Measurements from ENCODE around the gene MPDU1.
A peak's percentile ranks its signal among the peaks of the same experiment; 100 is the strongest.

The MPDU1 gene

DNA sequence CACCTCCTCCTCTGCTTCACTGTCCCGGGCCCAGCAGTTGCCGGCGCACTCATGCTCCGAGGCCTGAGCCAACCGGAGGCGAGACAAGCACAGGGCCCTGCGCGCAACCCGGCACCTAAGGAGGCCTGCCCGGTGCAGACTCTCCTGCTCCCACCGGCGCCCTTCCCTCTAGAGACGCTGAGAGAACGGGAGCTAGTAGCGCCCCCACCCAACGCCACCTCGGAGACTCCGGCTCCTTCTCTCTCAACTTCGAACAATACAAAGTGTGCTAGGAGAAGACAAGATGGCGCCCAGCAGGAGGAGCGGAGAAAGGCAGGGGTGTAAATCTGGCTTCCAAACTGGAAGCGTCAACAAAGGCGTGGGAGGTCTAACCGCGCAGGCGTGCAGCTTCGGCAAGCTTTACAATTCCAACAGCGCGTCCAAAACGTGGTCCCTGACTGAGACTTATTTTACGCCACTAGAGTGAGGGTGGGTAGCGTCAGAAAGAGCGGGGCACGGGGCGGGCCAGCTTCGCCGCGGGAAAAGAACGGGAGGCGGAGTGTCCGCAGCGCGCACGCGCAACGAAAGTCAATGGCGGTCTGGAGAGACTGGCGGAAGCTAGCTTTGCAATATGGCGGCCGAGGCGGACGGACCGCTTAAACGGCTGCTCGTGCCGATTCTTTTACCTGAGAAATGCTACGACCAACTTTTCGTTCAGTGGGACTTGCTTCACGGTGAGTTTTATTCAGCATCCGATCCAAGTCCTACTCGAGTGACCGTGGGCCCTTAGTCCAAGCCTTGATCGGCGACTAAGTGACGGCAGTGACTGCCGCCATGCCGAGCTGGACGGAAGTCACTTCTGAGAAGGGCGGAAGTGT lies at the start of gene MPDU1:
Gene MPDU1 (plus strand): TSS at position 600 of the 857 bp plus-strand sequence. CDS start 11 bp downstream, at position 611.
- DNase-seq (ENCODE audit: low spot score) = peak; percentile 88

- DNase-seq (ENCODE audit: low spot score) = no peak
Observed at GRCh38 chr17:7538050-7538449, 45.6 kb upstream of the MPDU1 start.

- no peak for DNase-seq (ENCODE audit: low spot score)
Observed at GRCh38 chr17:7538891-7539545, 44.6 kb upstream of the MPDU1 start.

GRCh38 chr17:7541074-7541621 lies 42.5 kb upstream of the MPDU1 start:
- DNase-seq (ENCODE audit: low spot score) = no peak

GRCh38 chr17:7544911-7545310 lies 38.7 kb upstream of the MPDU1 start:
- DNase-seq (ENCODE audit: low spot score) = no peak

DNA sequence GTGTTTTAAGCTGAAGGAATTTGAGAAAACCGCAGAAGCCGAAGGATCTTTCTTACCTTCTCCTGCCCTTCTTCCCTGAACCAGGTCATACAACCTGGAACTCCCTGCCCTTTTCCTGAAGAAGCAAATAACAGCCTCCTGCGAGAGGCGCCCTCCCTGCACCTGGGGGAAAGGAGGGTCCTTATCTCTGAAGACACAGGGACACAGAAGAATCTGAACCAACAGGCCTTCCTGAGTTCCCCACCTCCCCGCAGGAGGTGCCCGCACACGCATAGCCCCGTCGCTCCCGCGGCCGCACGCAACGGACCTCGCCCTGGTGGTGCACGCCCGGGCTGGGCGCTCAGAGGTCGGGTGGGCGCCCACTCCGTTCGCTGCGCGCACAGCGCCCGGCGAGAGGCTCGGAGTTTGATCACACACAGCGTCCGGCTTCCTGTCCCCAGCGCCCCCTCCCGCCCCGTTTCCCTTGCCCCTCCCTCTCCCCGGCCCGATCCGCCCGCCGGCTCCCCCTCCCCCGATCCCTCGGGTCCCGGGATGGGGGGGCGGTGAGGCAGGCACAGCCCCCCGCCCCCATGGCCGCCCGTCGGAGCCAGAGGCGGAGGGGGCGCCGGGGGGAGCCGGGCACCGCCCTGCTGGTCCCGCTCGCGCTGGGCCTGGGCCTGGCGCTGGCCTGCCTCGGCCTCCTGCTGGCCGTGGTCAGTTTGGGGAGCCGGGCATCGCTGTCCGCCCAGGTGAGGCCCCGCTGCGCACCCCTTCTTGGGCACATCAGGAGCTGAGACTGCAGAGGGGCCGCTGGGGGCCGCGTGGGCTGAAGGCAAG lies 34.9 kb upstream of the MPDU1 start, which contains the start of gene TNFSF12:
Gene TNFSF12 (plus strand): TSS at position 474 of the 816 bp plus-strand sequence. CDS start 96 bp downstream, at position 570.
- no peak for DNase-seq (ENCODE audit: low spot score)

DNA sequence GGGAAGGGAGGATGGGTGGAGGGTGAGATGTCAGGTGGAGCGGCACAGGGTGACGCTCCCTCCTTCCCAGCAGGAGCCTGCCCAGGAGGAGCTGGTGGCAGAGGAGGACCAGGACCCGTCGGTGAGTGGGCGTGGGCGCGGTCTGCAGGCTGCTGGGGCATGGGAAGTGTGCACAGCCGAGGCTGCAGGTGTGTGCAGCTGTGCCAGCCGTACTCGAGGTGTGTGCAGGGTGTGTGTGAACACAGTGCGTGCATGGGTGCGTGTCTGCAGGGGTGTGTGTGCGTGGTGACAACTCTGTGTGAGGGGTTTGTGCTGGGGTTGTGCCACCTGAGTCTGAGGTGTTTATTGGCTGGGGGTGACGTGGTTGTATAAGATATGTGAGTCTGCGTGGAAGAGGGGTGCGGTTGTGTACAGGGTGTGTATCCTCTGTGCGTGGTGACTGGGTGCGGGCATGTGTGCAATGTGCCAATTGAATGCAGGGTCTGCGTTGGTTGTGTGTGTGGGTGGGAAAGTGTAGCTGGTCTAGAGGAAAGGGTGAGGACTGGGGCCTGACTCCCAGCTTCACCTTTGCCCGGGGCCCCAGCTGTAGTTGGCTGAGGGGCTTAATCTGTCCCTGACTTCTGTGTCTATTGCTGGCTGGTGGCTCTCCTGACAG lies 34.1 kb upstream of the MPDU1 start:
- no peak for DNase-seq (ENCODE audit: low spot score)

- no peak for DNase-seq (ENCODE audit: low spot score)
Observed at GRCh38 chr17:7550344-7550743, 33.3 kb upstream of the MPDU1 start.

GRCh38 chr17:7551396-7551795 lies 32.3 kb upstream of the MPDU1 start:
- no peak for DNase-seq (ENCODE audit: low spot score)

DNA sequence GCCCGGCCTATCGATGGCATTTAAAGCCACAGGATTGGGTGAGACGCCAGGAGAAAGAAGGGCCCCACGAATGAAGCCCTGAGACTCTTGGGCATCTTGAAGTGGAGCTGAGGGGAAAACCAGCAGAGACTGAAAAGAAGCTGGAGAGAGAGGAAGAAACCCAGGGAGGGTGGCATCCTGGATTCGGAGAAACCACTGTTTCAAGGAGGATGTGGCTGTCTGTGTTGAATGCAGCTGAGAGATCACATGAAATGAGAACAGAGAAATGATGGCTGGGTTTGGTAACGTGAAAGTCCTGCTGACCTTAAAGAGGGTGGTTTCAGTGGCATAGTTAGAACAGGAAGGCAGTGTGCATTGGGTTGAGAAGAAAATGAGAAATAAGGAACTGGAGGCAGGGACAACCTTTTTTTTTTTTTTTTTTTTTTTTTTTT lies 31.0 kb upstream of the MPDU1 start:
- no peak for DNase-seq (ENCODE audit: low spot score)

DNA sequence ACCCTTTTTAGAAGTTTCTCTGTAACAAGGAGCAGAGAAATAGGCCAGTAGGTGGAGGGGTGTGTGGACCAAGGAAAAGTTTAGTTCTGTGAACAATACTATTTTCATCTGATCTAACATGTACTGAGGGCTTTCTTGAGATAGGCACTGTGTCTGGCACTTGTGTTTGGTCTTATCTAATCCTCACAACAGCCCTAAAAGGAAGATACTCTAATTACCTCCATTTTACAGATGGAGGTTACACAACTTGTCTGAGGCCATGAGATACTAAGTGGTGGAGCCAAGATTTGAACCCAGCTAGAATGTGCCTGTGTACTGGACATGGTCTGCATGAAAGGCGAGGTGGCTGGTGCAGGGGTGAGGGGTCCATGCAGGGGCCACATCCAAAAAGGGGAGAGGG lies 30.3 kb upstream of the MPDU1 start:
- DNase-seq (ENCODE audit: low spot score) = no peak

- DNase-seq (ENCODE audit: low spot score) = no peak
Observed at GRCh38 chr17:7555320-7555948, 28.2 kb upstream of the MPDU1 start.

- DNase-seq (ENCODE audit: low spot score) = no peak
Observed at GRCh38 chr17:7556627-7557026, 27.0 kb upstream of the MPDU1 start.

DNA sequence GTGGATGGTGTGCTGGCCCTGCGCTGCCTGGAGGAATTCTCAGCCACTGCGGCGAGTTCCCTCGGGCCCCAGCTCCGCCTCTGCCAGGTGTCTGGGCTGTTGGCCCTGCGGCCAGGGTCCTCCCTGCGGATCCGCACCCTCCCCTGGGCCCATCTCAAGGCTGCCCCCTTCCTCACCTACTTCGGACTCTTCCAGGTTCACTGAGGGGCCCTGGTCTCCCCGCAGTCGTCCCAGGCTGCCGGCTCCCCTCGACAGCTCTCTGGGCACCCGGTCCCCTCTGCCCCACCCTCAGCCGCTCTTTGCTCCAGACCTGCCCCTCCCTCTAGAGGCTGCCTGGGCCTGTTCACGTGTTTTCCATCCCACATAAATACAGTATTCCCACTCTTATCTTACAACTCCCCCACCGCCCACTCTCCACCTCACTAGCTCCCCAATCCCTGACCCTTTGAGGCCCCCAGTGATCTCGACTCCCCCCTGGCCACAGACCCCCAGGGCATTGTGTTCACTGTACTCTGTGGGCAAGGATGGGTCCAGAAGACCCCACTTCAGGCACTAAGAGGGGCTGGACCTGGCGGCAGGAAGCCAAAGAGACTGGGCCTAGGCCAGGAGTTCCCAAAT lies 26.4 kb upstream of the MPDU1 start:
- no peak for DNase-seq (ENCODE audit: low spot score)

- DNase-seq (ENCODE audit: low spot score) = no peak
Observed at GRCh38 chr17:7557775-7558543, 25.7 kb upstream of the MPDU1 start.

- no peak for DNase-seq (ENCODE audit: low spot score)
Observed at GRCh38 chr17:7558544-7559319, 24.9 kb upstream of the MPDU1 start, which contains the start of gene TNFSF13. TSS of gene TNFSF13 (plus strand) at chr17:7558750. CDS start at chr17:7559040, 290 bp downstream.

DNA sequence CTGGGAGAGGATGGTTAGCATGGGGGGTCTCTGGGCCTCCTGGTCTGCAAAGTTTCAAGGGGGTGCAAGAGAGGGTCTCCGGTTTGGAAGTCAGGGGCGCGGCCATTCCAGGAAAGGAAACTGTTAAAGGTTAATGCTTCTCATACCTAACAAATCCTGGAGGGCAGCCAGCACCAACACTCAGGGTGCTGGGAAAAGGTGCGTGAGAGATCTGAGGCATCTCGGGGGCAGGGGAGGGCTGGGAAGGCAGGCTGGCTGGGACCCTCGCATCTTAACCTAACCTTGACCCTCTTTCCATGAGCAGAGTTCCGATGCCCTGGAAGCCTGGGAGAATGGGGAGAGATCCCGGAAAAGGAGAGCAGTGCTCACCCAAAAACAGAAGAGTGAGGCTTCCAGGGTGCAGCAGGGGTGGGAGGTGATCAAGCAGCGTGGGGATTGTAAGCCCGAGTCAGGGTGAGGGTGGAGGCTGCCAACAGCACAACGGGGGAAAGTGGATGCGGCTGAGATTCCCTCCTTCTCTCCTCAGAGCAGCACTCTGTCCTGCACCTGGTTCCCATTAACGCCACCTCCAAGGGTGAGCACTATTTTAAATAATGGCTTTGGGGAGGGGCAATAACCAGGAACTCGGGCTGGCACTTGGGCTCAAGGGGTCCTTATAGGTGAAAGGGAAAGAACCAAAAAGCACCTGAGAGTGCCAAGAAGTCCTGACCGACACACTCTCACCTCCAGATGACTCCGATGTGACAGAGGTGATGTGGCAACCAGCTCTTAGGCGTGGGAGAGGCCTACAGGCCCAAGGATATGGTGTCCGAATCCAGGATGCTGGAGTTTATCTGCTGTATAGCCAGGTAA lies 24.1 kb upstream of the MPDU1 start:
- DNase-seq (ENCODE audit: low spot score) = no peak
